ENCODE data around the gene APOC4.

GRCh38 chr19:44959691-44960090, 17.7 kb downstream of the APOC4 start:
- TF ChIP-seq CTCF (IDR thresholded peaks at IDR 0.05) = no peak
- no peak for TF ChIP-seq POLR2A (IDR thresholded peaks at IDR 0.05)
